ENCODE data around the gene MDM1.

Gene MDM1

GRCh38 chr12:68354977-68355541 is 22.9 kb upstream of the MDM1 start:
- no peak for FAIRE-seq

- no peak for FAIRE-seq
Measured at GRCh38 chr12:68352067-68352466, 19.9 kb upstream of the MDM1 start.

GRCh38 chr12:68350753-68351152 is 18.6 kb upstream of the MDM1 start:
- no peak for FAIRE-seq

GRCh38 chr12:68349921-68350606 is 17.9 kb upstream of the MDM1 start:
- FAIRE-seq, result no peak

DNA sequence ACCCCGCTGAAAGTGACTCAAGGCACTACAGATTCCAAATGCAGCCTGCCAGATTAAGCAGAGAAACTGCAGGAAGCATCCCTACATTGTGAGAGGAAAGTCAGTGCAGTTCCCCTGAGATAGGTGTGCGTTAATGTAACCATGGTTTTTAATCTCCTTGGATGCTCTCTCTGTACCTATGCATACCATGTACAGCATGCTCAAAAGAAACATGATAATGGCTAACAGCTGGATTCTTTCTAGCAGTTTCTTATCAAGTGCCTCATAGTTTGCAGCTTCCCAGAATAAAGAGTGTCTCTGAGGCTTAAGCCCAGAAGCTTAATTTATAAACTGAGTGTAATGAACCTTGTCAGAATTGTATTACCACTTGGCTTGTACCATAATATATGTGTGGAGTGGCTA is 17.1 kb upstream of the MDM1 start:
- FAIRE-seq, result no peak

GRCh38 chr12:68348419-68348818 is 16.3 kb upstream of the MDM1 start:
- FAIRE-seq, result no peak

DNA sequence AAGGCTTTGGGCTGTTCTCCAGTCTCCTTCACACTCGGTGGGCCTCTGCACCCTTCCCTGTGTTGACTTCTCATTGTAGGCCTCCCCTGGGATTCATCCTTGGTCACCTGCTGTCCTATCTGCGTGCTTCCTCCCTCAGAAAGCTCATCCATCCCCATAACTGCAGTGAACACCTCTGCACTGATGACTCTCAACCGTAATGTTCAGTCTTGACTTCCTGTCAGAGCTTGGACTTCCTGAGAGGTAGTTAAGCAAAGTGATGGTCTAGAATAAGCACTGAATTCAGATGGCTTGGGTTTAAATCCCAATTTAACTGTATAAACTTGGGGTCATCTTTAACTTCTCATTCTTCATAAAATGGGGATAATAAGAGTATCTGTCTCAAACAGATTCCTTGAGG is 13.6 kb upstream of the MDM1 start:
- FAIRE-seq, result no peak

GRCh38 chr12:68344126-68344525 is 12.0 kb upstream of the MDM1 start:
- no peak for FAIRE-seq

GRCh38 chr12:68342966-68343365 is 10.8 kb upstream of the MDM1 start:
- FAIRE-seq, result no peak

- FAIRE-seq, result no peak
Measured at GRCh38 chr12:68341822-68342221, 9.7 kb upstream of the MDM1 start.

- FAIRE-seq, result no peak
Measured at GRCh38 chr12:68340404-68341270, 8.5 kb upstream of the MDM1 start.

GRCh38 chr12:68336889-68337303 is 4.7 kb upstream of the MDM1 start:
- no peak for FAIRE-seq

DNA sequence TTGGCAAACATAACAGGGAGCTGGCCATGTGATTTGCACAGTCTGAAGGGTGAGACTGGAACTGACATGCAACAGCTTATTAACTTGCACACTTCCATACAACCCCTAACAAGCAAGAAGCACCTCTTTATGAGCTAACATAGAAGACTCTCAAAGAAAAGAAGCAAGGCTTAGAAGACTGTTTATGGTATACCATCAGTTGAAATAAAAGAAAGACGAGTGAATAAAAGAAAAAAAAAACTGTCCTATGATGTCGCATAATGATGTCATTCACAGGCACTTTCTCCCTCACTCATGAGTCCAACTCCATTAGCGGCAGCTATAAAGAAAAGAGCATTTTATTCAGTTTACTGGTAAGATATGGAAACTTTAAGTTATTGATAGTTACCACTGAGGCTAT is 3.3 kb upstream of the MDM1 start:
- FAIRE-seq, result no peak

DNA sequence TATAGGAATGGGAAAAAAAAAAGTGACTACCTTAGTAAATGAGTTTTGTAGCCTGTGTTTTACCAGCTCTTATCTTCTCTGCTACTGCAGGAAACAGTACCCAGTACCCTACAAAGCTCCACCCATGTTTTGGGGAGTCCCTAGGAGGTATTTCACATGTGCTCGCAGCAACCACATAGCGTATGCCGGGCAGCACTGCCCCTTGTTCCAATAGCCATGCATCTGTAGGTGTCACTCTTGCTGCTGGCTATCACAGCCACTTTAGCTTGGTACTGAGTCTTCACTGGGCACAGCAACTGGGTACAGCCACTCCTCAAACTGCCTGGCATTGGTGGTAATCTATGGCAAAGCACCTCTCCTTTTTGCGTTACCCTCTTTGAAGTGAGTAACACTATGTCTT is 2.0 kb upstream of the MDM1 start:
- FAIRE-seq, result no peak

DNA sequence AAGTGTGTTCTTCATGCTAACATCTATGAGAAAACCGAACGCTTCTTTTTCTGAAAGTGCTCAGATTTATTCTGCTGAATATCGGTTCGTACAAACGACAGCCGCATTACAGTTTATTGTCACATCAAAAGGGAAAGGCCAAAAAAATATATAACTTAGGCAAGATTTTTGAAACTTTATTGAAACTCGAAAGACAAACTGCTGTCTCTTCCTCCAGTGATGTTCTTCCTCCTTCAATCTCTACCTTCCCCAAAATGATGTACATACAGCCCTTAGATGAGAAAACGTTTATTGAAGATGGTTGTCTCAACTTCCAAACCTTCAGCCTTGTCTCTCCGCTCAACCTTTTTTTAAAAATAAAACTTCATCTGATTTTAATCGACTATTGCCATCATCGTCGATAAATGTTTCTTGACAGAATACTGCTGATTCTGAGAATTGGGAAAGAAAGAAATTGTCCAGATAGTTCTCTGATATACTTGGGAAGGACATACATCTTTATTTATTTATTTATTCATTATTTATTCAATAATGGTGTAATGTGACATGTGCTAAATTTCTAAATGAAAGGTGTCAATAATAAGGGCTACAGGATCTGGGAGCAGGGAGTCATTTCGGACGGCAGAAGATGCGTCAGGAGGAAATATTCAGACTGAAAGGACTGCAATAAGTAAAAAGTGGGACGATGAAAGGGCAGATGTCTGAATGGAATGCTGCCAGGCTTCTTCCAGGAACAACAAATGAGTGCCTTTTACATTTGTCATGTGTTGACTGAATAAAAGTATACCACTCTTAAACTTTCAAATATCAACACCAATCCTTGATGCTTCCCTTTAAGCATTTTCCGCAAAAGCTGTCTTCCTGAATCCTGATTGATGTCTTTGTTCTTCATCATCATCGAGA is 817 bp upstream of the MDM1 start:
- FAIRE-seq, result no peak

- no peak for FAIRE-seq
Measured at GRCh38 chr12:68331500-68331868, 678 bp downstream of the MDM1 start.

DNA sequence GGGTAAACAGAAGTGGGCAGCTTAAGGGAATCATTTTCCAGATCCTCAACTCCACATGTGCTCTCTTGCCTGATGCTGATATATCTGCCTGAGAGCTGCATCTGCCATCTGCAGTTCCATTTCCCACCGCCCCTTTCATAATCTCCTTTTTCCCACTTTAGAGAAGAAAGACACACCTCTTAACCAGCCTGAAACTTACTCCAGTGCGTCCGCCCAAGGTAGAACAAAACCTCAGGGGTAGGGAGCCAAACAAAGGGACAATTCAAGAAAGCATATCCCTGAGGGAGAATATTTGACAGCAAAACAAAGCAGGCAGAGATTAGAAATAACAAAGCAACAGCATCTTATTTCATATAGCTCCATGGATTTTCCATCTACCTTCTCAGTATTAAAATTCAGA is 4.3 kb downstream of the MDM1 start:
- no peak for FAIRE-seq

GRCh38 chr12:68326716-68327115 is 5.4 kb downstream of the MDM1 start:
- no peak for FAIRE-seq

DNA sequence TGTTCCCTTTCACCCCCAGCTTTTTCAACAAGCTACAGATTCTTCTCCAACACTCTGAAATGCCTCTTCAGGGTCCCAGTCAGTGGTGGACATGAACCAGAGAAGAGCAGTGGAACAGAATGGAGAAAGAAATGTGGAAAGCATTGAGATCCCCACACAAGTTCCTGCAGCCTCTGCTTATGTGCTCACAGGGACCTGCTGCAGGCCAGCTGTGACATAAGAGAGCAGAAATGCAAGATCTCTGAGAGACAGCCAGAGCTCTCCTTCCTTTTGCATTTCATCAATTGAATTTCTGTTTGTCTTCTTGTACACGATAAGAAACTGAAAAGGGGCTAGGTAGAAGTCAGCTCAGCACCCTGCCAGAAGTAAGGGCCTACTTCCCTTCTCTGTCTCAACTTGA is 6.2 kb downstream of the MDM1 start:
- no peak for FAIRE-seq

DNA sequence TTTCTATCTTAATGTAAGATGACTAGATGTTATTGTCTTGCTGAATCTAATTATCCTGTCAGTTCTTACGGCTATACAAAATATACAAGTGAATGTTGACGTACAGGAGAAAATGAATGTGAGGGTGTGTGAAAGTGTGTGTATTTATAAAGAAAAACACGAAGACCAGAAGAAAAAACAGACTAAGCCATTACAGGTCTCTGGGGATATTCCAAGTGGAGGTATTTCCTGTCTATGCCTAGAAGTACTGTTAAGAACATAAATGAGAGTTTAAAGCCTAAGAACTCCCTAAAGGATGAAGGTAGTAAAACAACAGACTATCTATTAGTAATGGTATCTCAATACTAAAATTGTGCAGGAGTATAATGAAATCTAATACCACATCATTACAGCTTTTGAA is 7.6 kb downstream of the MDM1 start:
- FAIRE-seq, result no peak

DNA sequence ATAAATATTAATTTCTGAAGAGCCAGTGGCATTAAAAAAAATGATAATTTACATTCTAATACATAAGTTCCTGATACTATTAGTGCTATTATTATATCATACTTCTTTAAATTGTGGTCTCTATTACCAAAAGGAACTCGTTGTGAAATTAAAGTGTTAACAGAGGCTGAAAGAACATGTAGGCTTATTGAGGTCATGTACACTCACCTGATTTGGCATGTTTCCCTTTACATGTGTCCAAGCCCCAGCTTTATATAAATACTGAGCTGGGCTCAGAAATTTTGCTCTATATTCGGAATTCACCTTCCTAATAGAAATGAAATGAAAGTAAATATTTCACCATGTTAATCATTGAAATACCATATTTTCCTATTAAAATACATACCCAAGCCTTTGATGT is 11.0 kb downstream of the MDM1 start:
- FAIRE-seq, result no peak

GRCh38 chr12:68319988-68320623 is 12.1 kb downstream of the MDM1 start:
- no peak for FAIRE-seq
